ENCODE measurements around the gene MCC.

Gene MCC

GRCh38 chr5:113344973-113345940 lies 143.0 kb downstream of the MCC start:
- TF ChIP-seq EP300 (IDR thresholded peaks at IDR 0.05; ENCODE audit: borderline replicate concordance) (no peak), TCF12 (IDR thresholded peaks at IDR 0.05; ENCODE audit: low read depth) (no peak), TAF1 (IDR thresholded peaks at IDR 0.05; ENCODE audit: low read depth) (no peak), MAX (IDR thresholded peaks at IDR 0.05) (no peak), EGR1 (IDR thresholded peaks at IDR 0.05) (no peak), NFIC (IDR thresholded peaks at IDR 0.05) (no peak), REST (IDR thresholded peaks at IDR 0.05; ENCODE audit: low read depth) (no peak), ZBTB7A (IDR thresholded peaks at IDR 0.05; ENCODE audit: low read depth) (no peak), USF1 (IDR thresholded peaks at IDR 0.05) (no peak)

GRCh38 chr5:113343343-113343742 lies 144.9 kb downstream of the MCC start:
- no peak for TF ChIP-seq NFIC (IDR thresholded peaks at IDR 0.05)
- TF ChIP-seq RAD21 (IDR thresholded peaks at IDR 0.05; ENCODE audit: low read depth) = no peak
- no peak for TF ChIP-seq MAX (IDR thresholded peaks at IDR 0.05)
- TF ChIP-seq EP300 (IDR thresholded peaks at IDR 0.05; ENCODE audit: borderline replicate concordance) = no peak
- TF ChIP-seq CEBPB (IDR thresholded peaks at IDR 0.05) = no peak
- no peak for TF ChIP-seq ZBTB7A (IDR thresholded peaks at IDR 0.05; ENCODE audit: low read depth)
- TF ChIP-seq YY1 (IDR thresholded peaks at IDR 0.05; ENCODE audit: low read depth) = no peak
- no peak for TF ChIP-seq EGR1 (IDR thresholded peaks at IDR 0.05)
- no peak for TF ChIP-seq TCF12 (IDR thresholded peaks at IDR 0.05; ENCODE audit: low read depth)
- no peak for TF ChIP-seq FOXM1 (IDR thresholded peaks at IDR 0.05; ENCODE audit: borderline replicate concordance, low read depth)
- no peak for TF ChIP-seq USF1 (IDR thresholded peaks at IDR 0.05)

- TF ChIP-seq TCF12 (IDR thresholded peaks at IDR 0.05; ENCODE audit: low read depth) (no peak), NFIC (IDR thresholded peaks at IDR 0.05) (no peak), EP300 (IDR thresholded peaks at IDR 0.05; ENCODE audit: borderline replicate concordance) (no peak), USF1 (IDR thresholded peaks at IDR 0.05) (no peak), CEBPB (IDR thresholded peaks at IDR 0.05) (no peak)
Observed at GRCh38 chr5:113340537-113340936, 147.7 kb downstream of the MCC start.

- TF ChIP-seq TCF12 (IDR thresholded peaks at IDR 0.05; ENCODE audit: low read depth) = no peak
- TF ChIP-seq EGR1 (IDR thresholded peaks at IDR 0.05) = no peak
- no peak for TF ChIP-seq YY1 (IDR thresholded peaks at IDR 0.05; ENCODE audit: low read depth)
- no peak for TF ChIP-seq TEAD4 (IDR thresholded peaks at IDR 0.05)
- no peak for TF ChIP-seq REST (IDR thresholded peaks at IDR 0.05; ENCODE audit: low read depth)
- no peak for TF ChIP-seq CEBPB (IDR thresholded peaks at IDR 0.05)
- no peak for TF ChIP-seq USF1 (IDR thresholded peaks at IDR 0.05)
Observed at GRCh38 chr5:113338628-113339027, 149.6 kb downstream of the MCC start.

- TF ChIP-seq MAX (IDR thresholded peaks at IDR 0.05) (no peak), TAF1 (IDR thresholded peaks at IDR 0.05; ENCODE audit: low read depth) (no peak), REST (IDR thresholded peaks at IDR 0.05; ENCODE audit: low read depth) (no peak), ZBTB7A (IDR thresholded peaks at IDR 0.05; ENCODE audit: low read depth) (no peak), USF1 (IDR thresholded peaks at IDR 0.05) (no peak), TEAD4 (IDR thresholded peaks at IDR 0.05) (no peak), YY1 (IDR thresholded peaks at IDR 0.05; ENCODE audit: low read depth) (no peak), TCF12 (IDR thresholded peaks at IDR 0.05; ENCODE audit: low read depth) (no peak), EGR1 (IDR thresholded peaks at IDR 0.05) (no peak), RAD21 (IDR thresholded peaks at IDR 0.05; ENCODE audit: low read depth) (no peak)
Observed at GRCh38 chr5:113337515-113338415, 150.5 kb downstream of the MCC start.

Data from Ishikawa (cell line).